ENCODE results near the gene CCDC192.

The CCDC192 gene

DNA sequence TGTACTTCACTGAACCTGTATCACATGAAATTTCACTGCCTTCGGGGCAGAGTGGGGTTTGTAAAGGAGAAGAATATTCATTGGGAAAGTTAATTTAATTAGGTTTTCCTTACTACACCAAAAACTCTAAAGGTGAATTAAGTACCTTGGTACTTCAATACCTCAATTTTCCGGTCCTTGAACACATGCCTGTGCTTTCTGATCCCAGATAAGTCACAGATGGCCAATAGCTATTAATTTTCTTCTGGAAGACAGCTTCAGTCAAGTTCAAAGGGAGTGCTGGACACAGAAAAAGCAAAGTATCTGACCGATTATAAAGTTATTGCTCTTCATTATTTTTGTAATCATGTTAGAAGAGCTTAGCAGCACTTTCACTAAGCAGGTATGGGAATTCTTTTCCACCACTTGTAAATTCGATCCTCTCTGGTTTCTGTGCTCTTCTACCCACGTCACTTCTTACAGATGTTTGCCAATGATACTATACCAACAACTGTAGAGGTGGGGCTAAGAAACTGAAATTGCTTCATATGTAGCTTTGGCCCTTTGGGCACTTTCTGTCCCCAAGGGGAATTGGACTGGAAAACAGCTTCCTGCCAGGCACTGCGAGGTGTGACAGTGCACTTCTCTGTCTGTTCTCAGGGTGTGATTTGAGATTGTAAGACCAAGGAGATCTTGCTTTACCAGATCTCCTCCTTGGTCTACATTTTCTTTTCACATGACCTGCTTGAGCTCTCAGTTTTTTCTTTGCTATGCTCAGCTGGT, 164.0 kb downstream of the CCDC192 start:
- H3K36me3 ChIP-seq (ENCODE audit: control insufficient read depth, low read length) = no peaks in the 10 kb centered on the region
- no peaks in the 10 kb centered on the region for H3K27me3 ChIP-seq (ENCODE audit: control insufficient read depth, low read length)
- no peaks in the 10 kb centered on the region for H3K9me2 ChIP-seq (replicated peaks; ENCODE audit: control insufficient read depth, low read length)
- H3K4me1 ChIP-seq (ENCODE audit: control insufficient read depth, low read length) = peaks cover 50% of the 10 kb centered on the region
- no peaks in the 10 kb centered on the region for H4K20me1 ChIP-seq (ENCODE audit: control insufficient read depth, insufficient read depth, low read depth, low read length)
- TF ChIP-seq CTCF (IDR thresholded peaks at IDR 0.05; ENCODE audit: low read depth, low read length, poor library complexity, severe bottlenecking) (no peak), EZH2phosphoT487 (IDR thresholded peaks at IDR 0.05; ENCODE audit: borderline replicate concordance, low read length) (no peak)
- H3K4me2 ChIP-seq (ENCODE audit: low read length) = peak overlapping the region; percentile 4; the same call in 1 of the 2 replicates
- H3F3A ChIP-seq (ENCODE audit: control insufficient read depth, insufficient read depth) = no peaks in the 10 kb centered on the region
- no peaks in the 10 kb centered on the region for H3K79me2 ChIP-seq (ENCODE audit: control insufficient read depth, low read length)
- no peak overlapping the region for H3K4me3 ChIP-seq (ENCODE audit: low read length)
- no peaks in the 10 kb centered on the region for H3K9me3 ChIP-seq (ENCODE audit: control insufficient read depth, insufficient read depth, low read length)
- H3K27ac ChIP-seq (ENCODE audit: low read depth, low read length) = no peak overlapping the region

DNA sequence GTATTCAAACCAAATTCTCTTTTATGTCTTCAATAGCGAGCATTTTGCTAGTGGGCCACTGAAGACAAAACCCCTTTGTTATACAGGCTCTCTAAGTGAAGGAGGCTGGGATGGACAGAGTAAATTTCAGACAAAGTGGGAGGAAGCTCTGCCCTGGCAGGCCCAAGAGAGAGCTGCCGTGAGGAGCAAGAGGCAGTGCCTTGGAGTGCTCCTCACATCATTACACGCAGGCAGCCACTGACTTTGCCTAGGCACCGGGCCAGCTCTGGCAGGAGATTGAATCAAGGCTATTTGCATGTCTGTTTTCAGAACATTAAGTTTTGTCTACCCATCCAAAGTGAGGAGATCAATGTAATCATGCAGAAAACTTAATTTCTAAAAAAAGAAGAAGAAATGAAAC, 167.7 kb downstream of the CCDC192 start:
- no peaks in the 10 kb centered on the region for H3K36me3 ChIP-seq (ENCODE audit: control insufficient read depth, low read length)
- peak overlapping the region; percentile 53 for H3K27ac ChIP-seq (ENCODE audit: low read depth, low read length)
- H3K9me2 ChIP-seq (replicated peaks; ENCODE audit: control insufficient read depth, low read length) = no peaks in the 10 kb centered on the region
- no peaks in the 10 kb centered on the region for H3K79me2 ChIP-seq (ENCODE audit: control insufficient read depth, low read length)
- H3K4me2 ChIP-seq (ENCODE audit: low read length) = peak overlapping the region; percentile 57
- no peaks in the 10 kb centered on the region for H4K20me1 ChIP-seq (ENCODE audit: control insufficient read depth, insufficient read depth, low read depth, low read length)
- no peaks in the 10 kb centered on the region for H3F3A ChIP-seq (ENCODE audit: control insufficient read depth, insufficient read depth)
- TF ChIP-seq EZH2phosphoT487 (IDR thresholded peaks at IDR 0.05; ENCODE audit: borderline replicate concordance, low read length) = no peak
- TF ChIP-seq CTCF (IDR thresholded peaks at IDR 0.05; ENCODE audit: low read depth, low read length, poor library complexity, severe bottlenecking) = no peak
- peaks cover 77% of the 10 kb centered on the region for H3K4me1 ChIP-seq (ENCODE audit: control insufficient read depth, low read length)
- H3K4me3 ChIP-seq (ENCODE audit: low read length) = peak overlapping the region; percentile 36
- no peaks in the 10 kb centered on the region for H3K27me3 ChIP-seq (ENCODE audit: control insufficient read depth, low read length)
- H3K9me3 ChIP-seq (ENCODE audit: control insufficient read depth, insufficient read depth, low read length) = no peaks in the 10 kb centered on the region

GRCh38 chr5:127871503-127872153, 168.4 kb downstream of the CCDC192 start:
- H3K27me3 ChIP-seq (ENCODE audit: control insufficient read depth, low read length) = no peaks in the 10 kb centered on the region

More at GRCh38 chr5:127871503-127872153, 168.4 kb downstream of the CCDC192 start:
- H3K79me2 ChIP-seq (ENCODE audit: control insufficient read depth, low read length) = no peaks in the 10 kb centered on the region
- H3K36me3 ChIP-seq (ENCODE audit: control insufficient read depth, low read length) = no peaks in the 10 kb centered on the region
- H3K9me2 ChIP-seq (replicated peaks; ENCODE audit: control insufficient read depth, low read length) = no peaks in the 10 kb centered on the region
- H3K27ac ChIP-seq (ENCODE audit: low read depth, low read length) = peak overlapping the region; percentile 53
- H3F3A ChIP-seq (ENCODE audit: control insufficient read depth, insufficient read depth) = no peaks in the 10 kb centered on the region
- H3K9me3 ChIP-seq (ENCODE audit: control insufficient read depth, insufficient read depth, low read length) = no peaks in the 10 kb centered on the region
- TF ChIP-seq EZH2phosphoT487 (IDR thresholded peaks at IDR 0.05; ENCODE audit: borderline replicate concordance, low read length) (no peak), CTCF (IDR thresholded peaks at IDR 0.05; ENCODE audit: low read depth, low read length, poor library complexity, severe bottlenecking) (no peak)
- H3K4me3 ChIP-seq (ENCODE audit: low read length) = peak overlapping the region; percentile 36
- peaks cover 84% of the 10 kb centered on the region for H3K4me1 ChIP-seq (ENCODE audit: control insufficient read depth, low read length)
- no peaks in the 10 kb centered on the region for H4K20me1 ChIP-seq (ENCODE audit: control insufficient read depth, insufficient read depth, low read depth, low read length)
- peak overlapping the region; percentile 57 for H3K4me2 ChIP-seq (ENCODE audit: low read length)
